GM18861 (cell line): ENCODE measurements around the gene KCNQ5.

Experiments used
- ATAC-seq: cut with Tn5 transposase; IDR thresholded peaks from one replicate; pipeline ENCODE4 v1.9.1; 2021; ENCODE audit not compliant: unreplicated experiment

KCNQ5 gene

DNA sequence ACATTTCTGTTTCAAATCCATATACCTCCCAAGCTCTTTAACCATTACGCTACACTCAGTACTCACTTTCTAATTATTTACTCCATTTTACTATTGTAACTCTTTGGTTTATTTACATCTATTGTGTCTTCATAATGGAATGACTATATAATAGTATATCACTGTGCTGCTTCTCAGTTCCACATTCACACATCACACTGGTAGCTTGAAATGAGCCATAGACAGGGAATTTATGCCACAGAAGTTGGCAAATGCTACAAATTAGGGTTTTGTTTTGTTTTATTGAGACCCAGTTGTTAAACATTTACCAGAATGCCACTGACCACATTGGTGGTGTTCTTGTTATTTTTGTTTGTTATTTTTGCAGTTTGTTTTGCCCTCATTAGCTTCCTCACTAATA lies 213.9 kb downstream of the KCNQ5 start:
- no peak for ATAC-seq

DNA sequence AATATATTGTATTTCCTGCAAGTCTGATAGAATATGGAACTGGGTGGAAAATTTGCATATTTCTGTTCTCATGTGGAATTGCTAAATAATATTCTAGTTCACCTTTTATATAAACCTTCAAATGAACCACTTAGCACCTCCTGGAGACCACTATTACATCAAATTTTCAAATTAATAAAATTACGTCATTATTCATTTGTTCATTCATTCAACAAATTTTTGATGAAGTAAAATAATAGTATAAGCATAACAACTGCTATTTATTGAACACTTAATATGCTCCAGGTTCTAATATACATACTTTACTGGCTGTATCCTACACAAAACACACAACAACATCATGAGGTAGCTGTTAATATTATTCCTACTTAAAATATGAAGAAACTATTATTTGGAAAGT lies 215.1 kb downstream of the KCNQ5 start:
- ATAC-seq: no peak

DNA sequence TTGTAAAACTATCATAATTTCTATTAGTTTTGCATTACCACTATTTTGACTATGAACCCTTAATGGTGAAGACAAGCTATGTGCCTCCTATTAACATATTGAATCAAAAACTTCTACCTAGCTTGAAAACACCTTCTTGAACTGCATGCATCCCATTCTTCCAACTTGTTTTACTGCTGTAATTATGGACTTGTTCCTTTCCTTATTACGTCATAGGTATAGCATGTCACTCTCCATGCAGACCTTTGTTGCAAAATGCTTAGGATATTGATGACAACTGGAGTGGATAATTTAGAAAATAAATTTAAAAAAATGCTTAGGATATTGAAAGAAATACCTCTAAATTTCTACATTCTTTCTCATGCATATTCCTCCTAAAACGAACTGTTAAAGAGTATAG lies 219.3 kb downstream of the KCNQ5 start:
- no peak for ATAC-seq

DNA sequence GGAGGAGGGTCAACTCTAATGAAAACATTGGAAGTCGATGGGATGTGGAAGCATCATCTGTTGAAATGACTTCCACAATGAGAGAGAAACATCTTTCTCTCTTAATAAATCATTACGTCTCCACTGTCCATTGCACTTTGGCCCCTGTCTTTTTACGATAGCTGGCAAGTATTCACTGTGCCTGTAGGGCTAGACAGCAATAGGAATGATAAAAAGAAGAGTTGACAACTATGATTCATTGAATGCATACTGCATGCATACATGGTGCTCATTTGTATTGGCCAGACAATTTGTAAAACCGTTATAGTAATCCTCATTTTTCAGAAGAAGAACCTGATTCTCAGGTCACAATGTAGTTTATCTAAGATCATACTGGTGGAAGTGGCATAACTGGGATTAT lies 220.3 kb downstream of the KCNQ5 start:
- no peak for ATAC-seq

DNA sequence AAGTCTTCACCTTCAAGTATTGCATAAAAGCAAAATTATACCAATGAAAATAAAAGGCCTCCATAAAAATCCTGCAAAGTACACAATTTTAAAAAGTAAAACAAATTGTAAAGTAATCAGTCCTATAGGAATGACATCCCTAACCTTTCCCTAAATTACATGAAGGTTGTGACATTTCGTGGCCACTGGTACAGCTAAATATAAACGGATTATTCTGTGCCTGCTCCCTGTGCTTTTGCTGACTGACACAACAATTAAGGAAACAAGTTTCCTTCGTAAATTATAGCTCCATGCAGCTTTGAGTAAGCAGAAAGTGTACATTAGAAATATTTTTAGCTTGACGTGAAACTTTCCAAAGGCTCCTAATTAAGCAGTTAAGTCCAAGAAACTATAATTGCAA lies 222.8 kb downstream of the KCNQ5 start:
- no peak for ATAC-seq

DNA sequence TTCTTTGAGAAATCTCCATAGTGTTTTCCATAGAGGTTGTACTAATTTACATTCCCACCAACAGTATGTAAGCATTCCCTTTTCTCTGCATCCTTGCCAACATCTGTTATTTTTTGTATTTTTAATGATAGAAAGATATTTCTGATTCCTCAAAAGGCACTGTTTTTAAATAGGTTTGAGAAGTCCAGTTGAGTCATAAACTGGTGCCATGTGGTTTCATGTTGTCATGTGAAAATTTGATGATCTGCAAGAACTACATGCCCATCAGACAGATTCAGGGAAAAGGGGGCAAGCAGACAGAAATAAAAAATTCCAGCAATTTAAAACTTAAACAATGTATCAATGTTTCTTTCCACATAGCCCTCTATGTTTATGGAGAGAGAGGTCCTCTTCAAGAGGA lies 227.5 kb downstream of the KCNQ5 start:
- no peak for ATAC-seq

DNA sequence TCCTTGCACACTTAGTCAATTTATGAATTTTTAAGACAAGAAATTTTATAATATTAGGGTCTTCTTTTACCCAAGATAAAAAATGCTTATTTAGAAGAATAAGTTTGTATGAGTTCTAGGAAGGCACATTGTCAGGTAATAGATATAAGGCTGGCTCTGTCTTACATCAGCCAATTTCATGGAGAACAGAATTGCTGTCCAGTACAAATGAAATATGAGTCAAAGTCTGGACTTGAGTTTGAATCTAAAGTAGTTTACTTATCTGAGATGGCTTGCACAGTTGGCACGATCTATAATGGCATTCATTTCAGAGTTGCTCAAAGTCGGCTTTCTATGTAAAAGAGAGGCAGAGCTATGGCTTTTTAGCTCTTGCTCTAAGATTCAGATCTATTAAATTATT lies 228.2 kb downstream of the KCNQ5 start:
- ATAC-seq: no peak

DNA sequence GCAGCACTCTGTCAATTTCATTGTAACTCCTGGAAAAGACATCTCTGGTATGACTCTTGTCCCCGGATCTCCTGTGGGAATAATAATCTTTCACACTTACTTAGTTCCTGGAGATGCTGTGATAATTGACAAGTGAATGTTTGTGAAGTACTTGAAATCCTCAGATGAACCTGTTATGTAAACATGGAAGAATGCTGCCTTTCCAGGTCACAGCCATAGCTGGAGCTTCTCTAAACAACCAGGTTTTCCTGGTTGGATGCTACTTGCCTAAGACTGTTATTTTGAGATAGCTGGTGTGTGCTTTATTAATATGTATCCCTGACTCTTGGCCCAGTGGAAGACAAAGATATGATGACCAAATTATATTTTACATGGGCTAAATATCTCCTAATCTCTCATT lies 228.6 kb downstream of the KCNQ5 start:
- no peak for ATAC-seq

DNA sequence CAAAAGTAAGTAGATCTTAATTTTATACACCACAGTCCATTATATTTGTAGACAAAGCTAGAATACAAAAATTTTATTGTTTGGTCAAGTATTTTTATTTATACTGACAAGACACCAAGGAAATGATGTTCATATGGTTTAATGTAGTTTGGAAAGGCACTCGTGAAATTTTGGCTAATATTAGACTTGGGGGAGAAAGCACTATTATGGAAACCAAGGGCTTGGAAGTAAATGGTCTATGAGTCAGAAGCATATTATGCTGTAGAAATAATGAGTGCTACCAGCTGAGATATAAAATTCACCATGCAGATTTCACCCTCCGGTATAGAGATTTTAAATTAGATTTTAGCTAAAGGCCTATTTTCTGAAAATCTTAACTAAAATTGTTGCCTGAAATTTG lies 233.6 kb downstream of the KCNQ5 start:
- ATAC-seq: no peak

DNA sequence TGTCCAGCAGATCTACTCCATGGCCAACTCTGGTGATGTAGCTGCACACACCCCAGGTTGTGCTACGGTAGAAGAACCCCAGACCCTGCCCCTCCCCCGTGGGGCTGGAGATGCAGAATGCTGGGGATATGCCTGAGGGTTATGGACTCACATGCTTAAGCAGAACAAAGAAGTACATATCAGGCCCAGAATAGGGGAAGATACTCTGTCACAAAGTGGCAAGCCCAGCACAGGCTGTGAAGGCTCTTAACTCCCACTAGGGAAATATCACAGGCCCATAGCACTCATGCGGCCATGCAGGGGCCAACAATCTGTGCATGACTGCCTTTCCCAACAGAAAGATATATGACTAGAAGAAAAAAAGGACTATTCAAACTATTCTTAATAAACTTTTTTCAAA lies 234.9 kb downstream of the KCNQ5 start:
- ATAC-seq: no peak

DNA sequence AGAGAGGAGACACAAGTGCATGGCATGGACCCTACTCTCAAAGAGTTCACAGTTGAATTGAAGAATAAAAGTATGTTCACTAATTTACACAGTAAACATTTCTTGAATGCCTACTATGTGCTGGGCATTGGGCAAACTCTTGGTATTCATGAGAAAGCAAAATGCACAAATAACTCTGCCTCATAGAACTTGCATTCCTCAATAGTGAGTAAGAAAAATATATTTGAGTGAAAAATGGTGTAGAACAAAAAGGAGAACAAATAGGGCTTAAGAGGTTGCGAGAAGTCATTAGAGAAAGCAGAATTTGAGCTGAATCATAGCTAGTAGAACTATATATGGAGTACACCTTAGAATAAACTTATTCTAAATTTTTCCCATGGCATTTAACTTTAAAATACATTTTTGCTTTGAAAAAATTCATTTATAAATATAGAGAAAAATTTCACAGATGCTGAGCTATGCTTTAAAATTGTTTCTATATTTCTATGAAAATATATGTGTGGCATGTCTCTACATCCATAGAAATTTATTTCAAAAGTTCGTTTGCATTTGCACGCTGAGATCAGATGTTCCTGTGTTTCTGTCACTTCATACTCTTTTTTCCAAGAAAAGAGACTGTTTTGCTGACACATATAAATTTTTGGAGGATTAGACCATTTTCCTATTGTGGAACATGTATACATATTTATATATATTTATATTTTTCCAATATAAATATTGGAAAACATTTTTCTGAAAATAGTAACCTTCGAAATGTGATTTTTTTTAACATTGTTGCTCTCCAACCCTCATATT lies 236.1 kb downstream of the KCNQ5 start:
- ATAC-seq: no peak

DNA sequence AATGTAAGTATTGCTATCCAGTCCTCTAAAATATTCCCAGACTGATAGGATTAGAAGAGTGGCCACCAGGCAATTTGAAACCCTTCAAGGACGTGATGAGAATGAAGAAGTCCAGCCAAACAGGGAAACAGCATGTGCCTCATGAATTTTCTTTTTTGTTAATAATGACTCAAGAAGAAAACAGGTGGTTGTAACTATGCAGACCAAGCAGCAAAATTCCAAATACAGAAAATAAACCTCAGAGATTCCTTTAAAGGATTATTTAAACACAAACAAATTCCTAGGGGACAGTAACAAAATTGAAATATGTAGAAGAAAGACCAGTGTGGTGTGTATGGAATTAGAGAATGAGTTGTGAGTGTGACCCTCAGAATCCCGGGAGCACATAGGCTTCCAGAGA lies 239.2 kb downstream of the KCNQ5 start:
- no peak for ATAC-seq

DNA sequence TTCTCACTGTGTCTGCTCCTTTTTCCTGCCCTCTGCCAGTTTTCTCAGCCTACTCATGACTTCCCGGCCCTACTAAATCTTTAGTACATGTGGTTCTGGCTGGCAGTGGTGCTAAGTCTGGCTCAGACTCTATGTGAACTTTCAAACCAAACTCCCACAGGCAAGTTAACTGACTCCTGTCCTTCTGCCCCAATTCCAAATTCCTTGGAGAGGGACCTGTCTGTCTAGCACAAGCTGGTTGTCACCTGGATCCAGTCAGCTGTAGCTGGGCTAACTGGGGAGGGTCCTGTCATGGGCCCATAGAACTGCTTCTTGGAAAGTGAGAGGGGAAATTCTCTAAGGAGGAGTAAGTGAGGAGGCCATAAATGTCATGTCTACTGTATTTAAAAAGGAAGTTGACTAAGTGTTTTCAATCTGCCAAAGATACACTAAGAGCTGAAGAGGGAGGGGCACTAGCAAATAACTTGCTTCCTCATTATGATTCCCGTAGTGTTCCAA lies 240.1 kb downstream of the KCNQ5 start:
- ATAC-seq: no peak

DNA sequence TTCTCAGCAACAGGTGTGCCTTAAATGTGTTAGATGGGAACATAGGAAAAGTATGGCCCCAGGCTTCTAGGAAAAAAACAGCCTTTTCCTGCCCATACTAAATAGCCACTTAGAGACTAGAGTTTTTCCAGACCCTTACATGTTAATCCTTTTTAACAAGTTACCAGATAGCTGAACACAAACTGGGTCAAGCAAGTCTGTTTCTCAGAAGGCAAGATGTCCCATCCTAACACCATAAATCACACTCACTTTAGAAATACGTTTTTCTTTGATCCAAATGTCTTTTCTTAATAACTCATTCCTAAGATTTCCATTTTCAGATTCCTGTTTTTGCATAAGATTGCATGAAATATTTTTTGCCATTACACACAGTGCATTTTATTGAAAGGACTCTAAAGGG lies 241.3 kb downstream of the KCNQ5 start:
- ATAC-seq: no peak

DNA sequence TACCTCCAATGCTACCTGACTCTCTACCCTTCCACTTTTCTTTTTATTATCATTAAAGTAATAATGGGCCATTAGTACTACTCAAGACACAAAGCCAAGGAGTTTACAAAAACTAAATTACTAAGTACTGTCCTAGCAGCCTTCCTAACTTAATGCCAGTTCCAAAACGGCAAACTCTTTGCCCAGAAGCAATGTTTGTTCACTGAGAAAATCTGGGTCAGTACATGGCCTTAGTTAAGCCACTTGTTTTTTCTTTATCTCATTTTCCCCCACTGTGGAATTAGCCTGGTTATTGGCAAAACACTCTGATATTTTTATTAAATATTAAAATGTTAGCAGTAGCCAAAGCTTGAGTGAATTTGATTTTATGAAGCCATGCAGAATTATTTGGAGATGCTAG lies 242.4 kb downstream of the KCNQ5 start:
- ATAC-seq: no peak

DNA sequence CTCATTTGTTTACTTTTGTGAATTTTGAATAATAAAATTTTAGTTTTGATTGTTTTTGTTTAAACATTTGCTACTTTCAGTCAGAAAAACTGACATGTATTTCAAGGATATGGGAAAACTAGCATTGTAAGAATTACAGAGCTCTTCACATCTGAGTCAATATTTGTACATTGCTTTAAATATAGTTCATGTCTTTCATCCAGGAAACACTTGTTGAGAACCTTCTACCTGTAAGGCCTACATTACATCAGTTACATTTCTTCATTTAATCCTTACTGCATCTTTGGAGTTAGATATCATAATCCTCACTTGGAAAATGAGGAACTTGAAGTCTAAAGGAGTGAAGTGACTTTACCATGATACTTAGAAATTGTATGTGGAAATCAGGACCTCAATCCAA lies 242.9 kb downstream of the KCNQ5 start:
- ATAC-seq: no peak

DNA sequence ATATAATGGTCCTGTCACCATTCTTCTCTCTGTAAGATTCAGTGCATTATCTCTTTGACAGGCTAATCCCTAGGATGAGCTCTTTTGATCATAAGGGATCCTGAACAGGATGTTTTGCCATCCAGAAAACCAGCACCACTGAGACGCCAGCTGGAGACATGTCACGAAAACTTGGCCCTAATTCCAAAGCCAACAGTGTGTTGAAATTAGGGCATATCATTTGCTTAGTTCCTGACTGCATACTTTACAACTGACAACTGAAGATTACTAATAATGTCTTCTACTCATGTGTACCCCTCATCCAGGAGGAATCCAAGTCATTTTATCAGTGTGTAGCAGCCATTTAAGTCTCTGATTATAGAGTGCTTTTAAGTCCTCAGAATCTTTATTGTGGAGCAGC lies 243.6 kb downstream of the KCNQ5 start:
- ATAC-seq: no peak

DNA sequence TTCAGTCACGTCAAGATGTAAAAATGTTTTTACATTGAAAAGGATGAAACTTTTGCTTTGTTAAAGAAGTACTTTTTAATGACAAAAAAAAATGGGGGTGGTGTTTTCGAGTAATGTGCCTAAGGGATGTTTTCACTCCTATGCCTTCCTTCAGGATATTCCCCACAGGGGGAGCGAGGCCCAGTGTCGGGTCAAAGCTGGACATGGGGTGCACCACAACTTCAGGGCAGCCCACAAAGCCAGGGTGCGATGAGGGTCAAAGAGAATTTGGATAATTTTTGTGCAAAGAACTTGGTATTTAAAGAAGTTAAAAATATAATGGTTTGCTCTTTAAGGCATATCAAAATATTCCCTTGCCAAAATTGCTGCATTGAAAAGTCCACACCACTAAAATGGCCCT lies 247.8 kb downstream of the KCNQ5 start:
- no peak for ATAC-seq

DNA sequence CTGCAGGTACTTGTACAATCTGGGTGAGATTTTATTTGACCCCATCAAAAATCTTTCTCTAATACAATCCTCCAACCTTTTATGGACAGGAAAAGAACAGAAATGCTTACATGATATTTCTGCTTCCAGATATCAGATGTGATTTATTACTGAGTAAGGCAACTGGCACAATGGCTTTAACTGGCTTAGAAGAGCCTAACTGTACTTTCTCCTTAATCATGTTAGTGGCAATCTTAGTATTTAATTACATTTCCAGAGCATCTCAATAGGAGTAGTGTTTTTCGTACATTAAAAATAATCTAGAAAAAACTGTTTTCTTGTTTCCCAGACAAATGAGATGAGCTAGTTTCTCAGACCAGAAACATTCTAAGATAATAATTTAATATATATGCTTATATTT lies 251.6 kb downstream of the KCNQ5 start:
- ATAC-seq: no peak

DNA sequence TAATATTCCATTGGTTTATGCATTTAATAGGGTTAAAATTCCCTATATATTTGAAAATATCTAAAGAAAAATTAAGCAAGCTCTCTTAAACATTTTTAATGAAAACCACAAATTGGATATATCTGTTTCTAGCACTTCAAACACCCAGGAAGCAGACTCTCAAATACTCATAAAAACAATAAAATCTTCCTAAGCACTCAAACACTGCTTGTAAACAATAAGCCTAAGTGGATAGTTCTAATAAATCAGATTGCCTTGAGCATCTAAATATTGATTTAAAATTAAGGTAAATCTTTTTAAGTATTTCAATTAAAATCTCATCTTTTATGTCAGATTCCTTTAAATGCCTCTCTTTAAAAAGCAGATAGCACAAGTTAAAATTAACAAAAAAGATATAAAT lies 254.4 kb downstream of the KCNQ5 start:
- ATAC-seq: no peak

DNA sequence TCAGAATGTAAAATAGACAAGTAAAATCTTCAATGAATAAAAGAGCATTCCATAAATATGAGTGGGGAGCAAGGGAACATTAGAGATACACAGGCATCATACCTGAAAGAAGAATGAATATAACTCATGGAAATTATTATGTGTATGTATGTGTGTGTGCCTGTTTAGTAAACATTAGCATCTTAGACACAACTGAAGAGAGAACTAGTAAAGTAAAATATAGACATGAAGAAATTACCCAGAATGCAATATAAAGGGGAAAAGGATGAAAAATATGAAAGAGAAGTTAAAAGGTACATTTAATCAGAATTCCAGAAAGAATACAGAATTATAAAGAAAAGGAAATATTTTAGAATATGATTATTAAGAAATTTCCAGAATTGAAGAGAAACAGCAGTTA lies 264.3 kb downstream of the KCNQ5 start:
- no peak for ATAC-seq

DNA sequence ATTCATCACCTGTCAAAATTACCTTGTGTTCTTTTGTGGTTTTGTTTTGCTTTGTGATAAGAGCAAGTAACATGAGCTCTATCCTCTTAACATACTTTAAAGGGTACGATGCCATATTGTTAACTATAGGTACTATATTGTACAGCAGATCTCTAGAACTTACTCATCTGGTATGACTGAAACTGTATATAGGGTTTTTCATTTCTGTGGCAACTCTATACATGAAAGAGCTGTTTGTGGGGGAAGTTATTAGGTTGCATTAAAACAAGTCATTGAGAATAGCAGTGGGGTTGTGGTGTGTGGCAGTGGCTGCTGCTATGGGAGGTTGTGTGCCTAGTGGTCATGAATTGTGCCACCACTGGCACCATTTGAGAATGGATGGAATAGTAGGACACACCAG lies 268.4 kb downstream of the KCNQ5 start:
- ATAC-seq: no peak

DNA sequence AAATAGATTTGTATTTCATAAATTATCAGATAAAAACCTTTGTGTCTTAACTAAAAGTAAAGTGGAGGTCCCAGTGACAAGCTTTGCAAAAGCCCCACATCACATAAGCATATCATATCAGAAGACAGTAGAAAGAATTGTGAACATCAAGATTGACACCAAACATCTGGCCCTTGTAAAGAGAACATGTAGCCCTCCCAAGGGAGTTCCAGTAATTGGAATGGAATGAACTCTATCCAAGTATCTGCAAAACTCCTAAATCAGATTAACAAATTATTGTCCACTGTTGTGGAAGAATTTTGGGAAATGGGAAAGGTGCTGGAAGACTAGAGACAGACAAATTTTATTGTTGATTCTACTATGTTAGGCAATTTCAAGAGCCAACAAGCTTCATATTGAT lies 268.8 kb downstream of the KCNQ5 start:
- ATAC-seq: no peak
